Neuron (in vitro differentiated cells): Measurements from ENCODE around the gene ZNF865.

Source experiments
- H2AFZ ChIP-seq: one replicate; pipeline ENCODE4 v1.6.1; 2013; ENCODE audit warnings: low read depth, mild to moderate bottlenecking, inconsistent platforms, low read length, moderate library complexity
- H3K27me3 ChIP-seq: one replicate; pipeline ENCODE4 v1.6.1; 2013; ENCODE audit warnings: low read length; ENCODE audit not compliant: insufficient read depth
- H3K36me3 ChIP-seq: one replicate; pipeline ENCODE4 v1.6.1; 2013; ENCODE audit warnings: low read length; ENCODE audit not compliant: insufficient read depth
- H3K4me1 ChIP-seq: one replicate; pipeline ENCODE4 v1.6.1; 2013; ENCODE audit warnings: low read length; ENCODE audit not compliant: insufficient read depth
- H3K4me3 ChIP-seq: 2 replicates; pipeline ENCODE4 v1.5.1; 2013; ENCODE audit warnings: mild to moderate bottlenecking, low read length, moderate library complexity
- H3K9me3 ChIP-seq: one replicate; pipeline ENCODE4 v1.6.1; 2013; ENCODE audit warnings: low read length

ZNF865 gene

DNA sequence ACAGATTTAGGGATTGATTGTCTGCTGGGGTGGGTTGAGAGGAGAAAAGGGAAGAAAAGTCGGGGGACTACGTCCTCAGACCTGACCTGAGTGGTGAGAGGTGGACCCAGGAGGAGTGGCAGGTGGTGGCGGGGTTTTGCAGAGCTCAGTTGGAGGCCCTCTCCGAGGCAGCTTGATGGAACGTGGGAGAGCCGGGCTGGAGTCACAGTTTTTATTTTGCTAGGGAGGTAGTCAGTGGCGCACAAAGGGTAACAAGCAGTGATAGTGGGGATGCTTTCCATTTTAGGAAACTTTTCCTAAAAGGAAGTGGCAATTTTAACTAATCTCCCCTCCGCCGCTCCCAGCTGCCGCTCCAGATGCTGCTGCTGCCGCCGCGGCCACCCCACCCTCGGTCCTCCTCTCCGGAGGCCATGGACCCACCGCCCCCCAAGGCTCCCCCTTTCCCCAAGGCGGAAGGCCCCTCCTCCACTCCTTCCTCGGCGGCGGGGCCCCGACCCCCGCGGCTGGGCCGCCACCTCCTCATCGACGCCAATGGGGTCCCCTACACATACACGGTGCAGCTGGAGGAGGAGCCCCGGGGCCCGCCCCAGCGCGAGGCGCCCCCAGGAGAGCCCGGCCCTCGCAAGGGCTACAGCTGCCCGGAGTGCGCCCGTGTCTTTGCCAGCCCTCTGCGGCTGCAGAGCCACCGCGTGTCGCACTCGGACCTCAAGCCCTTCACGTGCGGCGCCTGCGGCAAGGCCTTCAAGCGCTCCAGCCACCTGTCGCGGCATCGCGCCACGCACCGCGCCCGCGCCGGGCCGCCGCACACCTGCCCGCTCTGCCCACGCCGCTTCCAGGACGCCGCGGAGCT lies 36.9 kb downstream of the ZNF865 start:
- H3K9me3 ChIP-seq, result no peaks in the 10 kb centered on the region
- peaks cover 16% of the 10 kb centered on the region for H3K36me3 ChIP-seq
- peaks cover 41% of the 10 kb centered on the region for H3K4me1 ChIP-seq
- peak overlapping the region; percentile 88 for H3K4me3 ChIP-seq
- no peak overlapping the region for H2AFZ ChIP-seq
- H3K27me3 ChIP-seq, result no peaks in the 10 kb centered on the region

DNA sequence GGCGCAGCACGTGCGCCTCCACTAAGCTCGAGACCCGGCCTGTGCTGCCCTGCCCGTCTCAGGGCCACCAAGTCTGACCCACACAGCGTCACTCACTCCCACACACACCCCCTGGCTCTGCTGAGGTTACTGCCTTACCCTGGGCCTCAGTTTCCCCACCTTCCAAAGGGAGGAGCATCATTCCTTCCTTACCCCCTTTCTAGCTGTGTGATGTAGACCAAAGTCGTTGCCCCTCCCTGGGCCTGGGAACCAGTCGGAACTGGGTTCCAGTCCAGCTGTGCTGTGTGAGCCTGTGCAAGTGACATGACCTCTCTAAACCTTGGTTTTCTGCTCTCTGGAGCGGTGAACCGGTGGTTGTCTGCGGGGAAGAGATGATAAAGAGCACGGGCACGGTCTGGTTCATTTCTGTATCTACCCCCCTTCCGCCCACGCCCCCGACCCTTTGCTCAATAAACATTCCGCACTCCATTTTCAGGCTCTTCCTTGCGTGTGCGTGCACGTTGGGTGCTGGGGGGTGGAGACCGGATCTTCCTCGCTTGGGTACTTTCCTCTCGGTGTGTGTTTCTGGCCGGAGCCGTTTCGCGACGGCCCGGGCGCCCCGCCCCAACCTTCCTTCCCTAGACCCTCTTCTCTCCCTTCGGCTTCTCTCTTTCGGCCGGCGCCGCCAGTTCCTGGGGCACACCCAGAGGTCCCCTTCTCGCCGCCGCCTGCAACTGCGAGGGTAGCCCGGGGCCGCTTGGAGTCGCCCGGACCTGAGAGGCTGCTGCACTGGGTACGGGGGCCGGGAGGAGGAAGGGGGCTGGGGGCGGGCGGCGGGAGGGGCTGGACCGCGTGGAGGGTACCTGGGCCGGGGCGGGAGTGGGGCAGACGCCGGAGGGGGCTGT lies 37.8 kb downstream of the ZNF865 start, which contains the start of gene ZNF581:
TSS of gene ZNF581 (plus strand) at position 647 of the 884 bp plus-strand sequence. CDS start 923 bp downstream, outside the sequence.
- peaks cover 44% of the 10 kb centered on the region for H3K4me1 ChIP-seq
- H3K4me3 ChIP-seq, result peak within 1 kb of the TSS; percentile 88
- H3K9me3 ChIP-seq, result no peaks in the 10 kb centered on the region
- peaks cover 14% of the 10 kb centered on the region for H3K36me3 ChIP-seq
- no peak within 1 kb of the TSS for H2AFZ ChIP-seq
- no peaks in the 10 kb centered on the region for H3K27me3 ChIP-seq

- Histone ChIP-seq H3K9me3 (no peaks in the 10 kb centered on the region), H3K4me3 (peak overlapping the region; percentile 88), H2AFZ (no peak overlapping the region), H3K4me1 (peaks cover 49% of the 10 kb centered on the region), H3K27me3 (no peaks in the 10 kb centered on the region), H3K36me3 (peaks cover 14% of the 10 kb centered on the region)
Observed at GRCh38 chr19:55643887-55644176, 38.4 kb downstream of the ZNF865 start.

GRCh38 chr19:55644191-55644833 lies 38.9 kb downstream of the ZNF865 start:
- Histone ChIP-seq H2AFZ (no peak overlapping the region), H3K4me1 (peaks cover 51% of the 10 kb centered on the region), H3K36me3 (peaks cover 14% of the 10 kb centered on the region), H3K9me3 (no peaks in the 10 kb centered on the region), H3K4me3 (peak overlapping the region; percentile 88), H3K27me3 (no peaks in the 10 kb centered on the region)

DNA sequence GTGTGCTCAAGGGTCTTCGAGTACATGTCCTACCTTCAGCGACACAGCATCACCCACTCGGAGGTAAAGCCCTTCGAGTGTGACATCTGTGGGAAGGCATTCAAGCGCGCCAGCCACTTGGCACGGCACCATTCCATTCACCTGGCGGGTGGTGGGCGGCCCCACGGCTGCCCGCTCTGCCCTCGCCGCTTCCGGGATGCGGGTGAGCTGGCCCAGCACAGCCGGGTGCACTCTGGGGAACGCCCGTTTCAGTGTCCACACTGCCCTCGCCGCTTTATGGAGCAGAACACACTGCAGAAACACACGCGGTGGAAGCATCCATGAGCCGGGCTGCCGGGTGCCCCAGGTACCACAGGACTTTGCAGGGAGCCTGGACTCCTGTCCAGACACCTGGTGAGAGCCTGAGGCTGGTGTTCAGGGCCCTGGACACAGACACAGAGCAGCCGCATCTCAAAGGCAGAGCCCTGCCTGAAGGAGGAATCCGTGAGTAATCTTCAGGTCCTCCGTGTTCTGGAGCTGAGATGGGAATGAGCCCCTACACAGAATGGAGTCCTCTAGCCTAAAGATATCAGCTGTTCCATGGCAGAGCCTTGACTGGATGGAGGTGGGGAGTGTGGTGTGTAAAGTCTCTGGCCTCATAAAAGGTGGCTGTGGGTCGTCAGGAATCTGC lies 39.5 kb downstream of the ZNF865 start:
- H3K36me3 ChIP-seq, result peaks cover 14% of the 10 kb centered on the region
- no peaks in the 10 kb centered on the region for H3K27me3 ChIP-seq
- H2AFZ ChIP-seq, result no peak overlapping the region
- H3K4me3 ChIP-seq, result peak overlapping the region; percentile 88
- peaks cover 48% of the 10 kb centered on the region for H3K4me1 ChIP-seq
- H3K9me3 ChIP-seq, result no peaks in the 10 kb centered on the region

- Histone ChIP-seq H3K4me1 (peaks cover 43% of the 10 kb centered on the region), H3K27me3 (no peaks in the 10 kb centered on the region), H3K36me3 (peaks cover 14% of the 10 kb centered on the region), H3K9me3 (no peaks in the 10 kb centered on the region), H3K4me3 (no peak overlapping the region), H2AFZ (no peak overlapping the region)
Observed at GRCh38 chr19:55645512-55645881, 40.0 kb downstream of the ZNF865 start.

GRCh38 chr19:55646889-55647731 lies 41.7 kb downstream of the ZNF865 start:
- no peaks in the 10 kb centered on the region for H3K27me3 ChIP-seq
- H3K4me3 ChIP-seq, result peak overlapping the region; percentile 67
- peaks cover 21% of the 10 kb centered on the region for H3K36me3 ChIP-seq
- no peak overlapping the region for H2AFZ ChIP-seq
- H3K4me1 ChIP-seq, result peaks cover 40% of the 10 kb centered on the region
- no peaks in the 10 kb centered on the region for H3K9me3 ChIP-seq

DNA sequence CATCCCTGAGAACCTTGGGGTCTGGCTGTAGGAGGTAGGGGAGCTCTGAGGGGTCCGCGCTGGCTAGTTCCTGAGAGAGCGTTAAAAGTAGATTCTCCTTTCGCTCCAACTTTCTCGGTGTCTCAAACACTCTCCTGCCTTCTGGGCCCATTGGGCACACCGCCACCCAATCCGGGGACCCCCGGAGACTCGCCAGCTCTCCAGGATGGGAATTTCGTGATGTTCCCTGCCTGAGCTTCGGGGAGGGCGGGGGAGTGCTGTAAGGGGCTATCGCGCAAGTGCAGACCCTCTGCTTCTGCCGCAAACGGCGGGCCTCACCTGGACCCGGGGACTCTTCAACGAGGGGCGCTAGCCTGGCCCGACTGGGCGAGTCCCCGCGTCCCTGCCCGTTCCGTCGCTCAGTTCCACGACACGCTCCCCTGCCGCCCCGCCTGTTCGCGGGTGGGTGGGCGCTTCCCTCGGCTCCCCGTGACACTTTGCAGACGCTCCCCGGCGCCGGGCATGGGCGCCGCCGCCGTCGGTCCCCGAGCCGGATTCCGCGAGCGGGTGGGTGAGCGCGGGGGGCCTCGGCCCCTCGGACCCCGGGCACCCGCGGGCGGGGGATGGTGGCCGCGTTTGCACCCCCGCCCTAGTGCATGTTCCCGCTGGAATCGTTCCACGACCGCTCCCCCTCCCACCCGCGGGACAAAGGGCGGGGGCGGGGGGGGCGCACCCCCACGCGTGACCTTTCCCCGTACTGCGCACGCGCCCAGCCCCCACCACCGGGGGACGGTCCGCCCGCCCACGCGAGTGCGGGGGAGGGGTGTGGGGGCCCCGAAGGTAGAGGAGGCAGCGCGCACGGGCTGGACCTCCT lies 42.5 kb downstream of the ZNF865 start, which contains the start of gene CCDC106:
TSS of gene CCDC106 (plus strand) at position 481 of the 853 bp plus-strand sequence. CDS start 835 bp downstream, outside the sequence.
- Histone ChIP-seq H3K27me3 (no peaks in the 10 kb centered on the region), H3K4me1 (peaks cover 31% of the 10 kb centered on the region), H3K4me3 (peak within 1 kb of the TSS; percentile 67)

GRCh38 chr19:55648585-55649267 lies 43.3 kb downstream of the ZNF865 start:
- Histone ChIP-seq H3K36me3 (peaks cover 22% of the 10 kb centered on the region), H3K4me3 (peak overlapping the region; percentile 67), H3K4me1 (peaks cover 27% of the 10 kb centered on the region), H3K27me3 (no peaks in the 10 kb centered on the region), H3K9me3 (no peaks in the 10 kb centered on the region), H2AFZ (peak overlapping the region; percentile 58)

More for the DNA sequence above, 42.5 kb downstream of the ZNF865 start, which contains the start of gene CCDC106:
- Histone ChIP-seq H3K36me3 (peaks cover 22% of the 10 kb centered on the region), H3K9me3 (no peaks in the 10 kb centered on the region), H2AFZ (peak within 1 kb of the TSS; percentile 58)

DNA sequence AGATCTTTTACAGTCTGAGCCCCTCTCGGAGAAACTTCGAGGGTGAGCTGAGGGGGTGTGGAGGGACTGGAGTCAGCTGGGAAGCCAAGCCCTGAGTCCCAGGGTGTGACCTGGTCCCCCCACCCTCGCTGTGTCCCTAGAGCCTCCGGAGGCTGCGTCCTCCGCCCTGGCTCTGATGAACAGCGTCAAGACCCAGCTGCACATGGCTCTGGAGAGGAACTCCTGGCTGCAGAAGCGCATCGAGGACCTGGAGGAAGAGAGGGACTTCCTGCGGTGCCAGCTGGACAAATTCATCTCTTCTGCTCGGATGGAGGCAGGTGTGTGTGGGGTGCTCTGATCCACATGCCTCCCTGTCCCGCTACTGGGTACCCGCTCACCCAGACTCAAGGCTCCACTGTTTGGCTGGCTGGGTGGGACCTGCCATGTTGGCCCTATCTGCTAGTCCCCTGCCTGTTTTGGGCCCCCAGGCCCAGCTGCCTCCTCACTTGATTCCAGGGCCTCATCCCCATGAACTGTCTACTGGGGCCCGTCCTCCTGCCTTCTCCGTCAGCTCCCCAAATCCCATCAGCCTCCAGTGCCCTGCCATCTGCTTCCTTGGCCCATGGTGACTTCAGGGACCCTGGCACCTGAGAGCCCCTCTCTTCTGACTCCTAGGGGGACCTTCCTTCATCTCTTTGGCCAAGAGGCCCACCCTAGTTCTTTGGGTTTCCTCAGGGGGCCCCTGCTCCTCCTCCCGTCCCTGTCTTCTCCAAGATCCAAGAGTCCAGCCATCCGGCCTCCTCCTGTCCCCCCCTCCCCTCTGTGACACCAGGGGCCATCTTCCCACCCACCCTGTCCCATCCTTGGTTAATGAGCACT lies 44.0 kb downstream of the ZNF865 start:
- Histone ChIP-seq H2AFZ (no peak overlapping the region), H3K4me3 (no peak overlapping the region), H3K36me3 (peaks cover 20% of the 10 kb centered on the region), H3K4me1 (peaks cover 20% of the 10 kb centered on the region), H3K27me3 (no peaks in the 10 kb centered on the region), H3K9me3 (no peaks in the 10 kb centered on the region)
